Vagina (tissue), 2 donors: ENCODE data around the gene USP16.

Experiments used
- POLR2A ChIP-seq, 2 donors: fragments of 450-650 bp; IDR thresholded peaks; one replicate each; pipeline ENCODE4 v1.6.1; 2017; ENCODE audit warnings: antibody characterized with exemption in 2 of 2, mild to moderate bottlenecking in 2 of 2, moderate library complexity in 2 of 2
- TF ChIP-seq, protein P1 (sequence below), 3 experiments: fragments of 450-650 bp in 2 of 3; fragments of 200-600 bp in 1 of 3; sonication (generic) in 1 of 3; IDR thresholded peaks; one replicate each; pipeline ENCODE4 v1.5.1; 2017 to 2019; ENCODE audit warnings: antibody characterized with exemption in 3 of 3, mild to moderate bottlenecking in 2 of 3, moderate library complexity in 2 of 3

DNA sequence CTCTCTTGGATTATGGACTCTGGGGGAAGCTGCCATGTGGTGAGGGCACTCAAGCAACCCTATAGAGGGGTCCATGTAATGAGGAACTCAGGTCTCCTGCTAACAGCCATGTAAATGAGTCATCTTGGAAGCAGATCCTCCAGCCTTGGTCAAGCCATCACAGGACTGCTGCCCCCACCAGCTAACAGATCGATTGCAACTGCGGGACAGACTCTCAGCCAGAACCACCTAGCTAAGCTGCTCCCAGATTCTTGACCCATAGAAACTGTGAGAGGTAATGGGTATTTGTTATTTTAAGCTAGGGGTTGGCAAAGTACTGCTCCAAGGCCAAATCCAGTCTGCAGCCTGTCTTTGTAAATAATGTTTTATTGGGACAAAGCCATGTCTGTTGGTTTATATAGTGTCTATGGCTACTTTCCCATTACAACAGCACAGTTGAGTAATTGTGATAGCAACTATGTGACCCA lies 78.4 kb downstream of the USP16 start:
- TF ChIP-seq, protein P1, sequence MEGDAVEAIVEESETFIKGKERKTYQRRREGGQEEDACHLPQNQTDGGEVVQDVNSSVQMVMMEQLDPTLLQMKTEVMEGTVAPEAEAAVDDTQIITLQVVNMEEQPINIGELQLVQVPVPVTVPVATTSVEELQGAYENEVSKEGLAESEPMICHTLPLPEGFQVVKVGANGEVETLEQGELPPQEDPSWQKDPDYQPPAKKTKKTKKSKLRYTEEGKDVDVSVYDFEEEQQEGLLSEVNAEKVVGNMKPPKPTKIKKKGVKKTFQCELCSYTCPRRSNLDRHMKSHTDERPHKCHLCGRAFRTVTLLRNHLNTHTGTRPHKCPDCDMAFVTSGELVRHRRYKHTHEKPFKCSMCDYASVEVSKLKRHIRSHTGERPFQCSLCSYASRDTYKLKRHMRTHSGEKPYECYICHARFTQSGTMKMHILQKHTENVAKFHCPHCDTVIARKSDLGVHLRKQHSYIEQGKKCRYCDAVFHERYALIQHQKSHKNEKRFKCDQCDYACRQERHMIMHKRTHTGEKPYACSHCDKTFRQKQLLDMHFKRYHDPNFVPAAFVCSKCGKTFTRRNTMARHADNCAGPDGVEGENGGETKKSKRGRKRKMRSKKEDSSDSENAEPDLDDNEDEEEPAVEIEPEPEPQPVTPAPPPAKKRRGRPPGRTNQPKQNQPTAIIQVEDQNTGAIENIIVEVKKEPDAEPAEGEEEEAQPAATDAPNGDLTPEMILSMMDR (IDR thresholded peaks at IDR 0.05), result no peak
- TF ChIP-seq POLR2A (IDR thresholded peaks at IDR 0.05), result no peak
